Measurements from ENCODE around the gene DNAJC25. TPM values are rescaled to one million over a fixed set of nuclear protein-coding genes. Genes with fewer than 3 reads are reported as not detected.

DNAJC25 gene
- total RNA-seq, 2 donors from 2014 or later, result 6.3 to 7.4 TPM

GRCh38 chr9:111603041-111603440 is 28.1 kb upstream of the DNAJC25 start:
- Histone ChIP-seq H3K4me3 (ENCODE audit: low read length) (peak overlapping the region; percentile 71), H3K4me1 (ENCODE audit: control insufficient read depth, insufficient read depth, low read length) (peaks cover 7% of the 10 kb centered on the region), H3K27ac (ENCODE audit: low read depth, low read length) (no peak overlapping the region), H3K27me3 (ENCODE audit: control insufficient read depth, insufficient read depth, low read length, poor library complexity, severe bottlenecking) (no peaks in the 10 kb centered on the region), H3K36me3 (ENCODE audit: control insufficient read depth, insufficient read depth, low read length) (no peaks in the 10 kb centered on the region), H3K9me3 (ENCODE audit: control insufficient read depth, low read length) (no peaks in the 10 kb centered on the region), H3K9ac (ENCODE audit: extremely low read depth, low read length, poor library complexity, severe bottlenecking) (peak overlapping the region; percentile 43)
- H3K27ac Mint-ChIP-seq, result peak overlapping the region; percentile 78
- no peaks in the 10 kb centered on the region for H3K36me3 Mint-ChIP-seq (ENCODE audit: low read depth)
- 91 to 96% methylated on average over 3 to 4 of the region's 4 CpGs for WGBS, 2 experiments (ENCODE audit: insufficient coverage in 1 of 2, insufficient read length in 1 of 2)
- H3K9me3 Mint-ChIP-seq, result peaks cover 14% of the 10 kb centered on the region
- no peak overlapping the region for H3K4me3 Mint-ChIP-seq
- DNase-seq, result no peak
- TF ChIP-seq CTCF (conservative IDR thresholded peaks at IDR 0.05), result no peak
- H3K27me3 Mint-ChIP-seq (ENCODE audit: insufficient read depth), result no peaks in the 10 kb centered on the region
- peaks cover 38% of the 10 kb centered on the region for H3K4me1 Mint-ChIP-seq

GRCh38 chr9:111604054-111604615 is 27.0 kb upstream of the DNAJC25 start:
- H3K27me3 ChIP-seq (ENCODE audit: control insufficient read depth, insufficient read depth, low read length, poor library complexity, severe bottlenecking), result no peaks in the 10 kb centered on the region
- no peaks in the 10 kb centered on the region for H3K9me3 ChIP-seq (ENCODE audit: control insufficient read depth, low read length)
- WGBS, 2 experiments (ENCODE audit: insufficient coverage in 1 of 2, insufficient read length in 1 of 2), result 65 to 67% methylated on average over 11 to 16 of the region's 16 CpGs
- Mint-ChIP-seq H3K27ac (peak overlapping the region; percentile 74), H3K9me3 (peaks cover 14% of the 10 kb centered on the region), H3K27me3 (ENCODE audit: insufficient read depth) (no peaks in the 10 kb centered on the region), H3K4me3 (no peak overlapping the region), H3K4me1 (peaks cover 38% of the 10 kb centered on the region), H3K36me3 (ENCODE audit: low read depth) (no peaks in the 10 kb centered on the region)
- peak overlapping the region; percentile 71 for H3K4me3 ChIP-seq (ENCODE audit: low read length)
- no peak for TF ChIP-seq CTCF (conservative IDR thresholded peaks at IDR 0.05)
- peak overlapping the region; percentile 71 for H3K27ac ChIP-seq (ENCODE audit: low read depth, low read length)
- DNase-seq, result peak; percentile 65
- no peaks in the 10 kb centered on the region for H3K36me3 ChIP-seq (ENCODE audit: control insufficient read depth, insufficient read depth, low read length)
- peak overlapping the region; percentile 53 for H3K9ac ChIP-seq (ENCODE audit: extremely low read depth, low read length, poor library complexity, severe bottlenecking)
- H3K4me1 ChIP-seq (ENCODE audit: control insufficient read depth, insufficient read depth, low read length), result peaks cover 7% of the 10 kb centered on the region

GRCh38 chr9:111605041-111605559 is 26.0 kb upstream of the DNAJC25 start:
- Histone ChIP-seq H3K36me3 (ENCODE audit: control insufficient read depth, insufficient read depth, low read length) (no peaks in the 10 kb centered on the region), H3K27me3 (ENCODE audit: control insufficient read depth, insufficient read depth, low read length, poor library complexity, severe bottlenecking) (no peaks in the 10 kb centered on the region), H3K27ac (ENCODE audit: low read depth, low read length) (no peak overlapping the region), H3K4me3 (ENCODE audit: low read length) (peak overlapping the region; percentile 27), H3K4me1 (ENCODE audit: control insufficient read depth, insufficient read depth, low read length) (peaks cover 7% of the 10 kb centered on the region), H3K9me3 (ENCODE audit: control insufficient read depth, low read length) (no peaks in the 10 kb centered on the region), H3K9ac (ENCODE audit: extremely low read depth, low read length, poor library complexity, severe bottlenecking) (no peak overlapping the region)
- TF ChIP-seq CTCF (conservative IDR thresholded peaks at IDR 0.05), result no peak
- WGBS, 2 experiments (ENCODE audit: insufficient coverage in 1 of 2, insufficient read length in 1 of 2), result 88 to 94% methylated on average over 5 to 9 of the region's 9 CpGs
- H3K9me3 Mint-ChIP-seq, result peaks cover 14% of the 10 kb centered on the region
- no peak for DNase-seq
- H3K4me1 Mint-ChIP-seq, result peaks cover 38% of the 10 kb centered on the region
- peak overlapping the region; percentile 50 for H3K27ac Mint-ChIP-seq
- H3K27me3 Mint-ChIP-seq (ENCODE audit: insufficient read depth), result peaks cover 2% of the 10 kb centered on the region
- no peaks in the 10 kb centered on the region for H3K36me3 Mint-ChIP-seq (ENCODE audit: low read depth)
- H3K4me3 Mint-ChIP-seq, result no peak overlapping the region

Data from endodermal cell (in vitro differentiated cells).